Measurements from ENCODE around the gene H2BK1.

H2BK1 gene

GRCh38 chr7:151246102-151246850 is 36.0 kb upstream of the H2BK1 start:
- Histone ChIP-seq H3K27ac (no peak overlapping the region), H3K9me3 (ENCODE audit: control insufficient read depth, low read length) (no peaks in the 10 kb centered on the region), H3K36me3 (ENCODE audit: control insufficient read depth, insufficient read depth, low read length) (no peaks in the 10 kb centered on the region), H3K9ac (no peak overlapping the region), H3K4me3 (ENCODE audit: low read depth, low read length) (no peak overlapping the region), H3K27me3 (ENCODE audit: control insufficient read depth, insufficient read depth, low read length) (no peaks in the 10 kb centered on the region), H2AFZ (no peak overlapping the region), H3K4me1 (peaks cover 31% of the 10 kb centered on the region), H3K4me2 (ENCODE audit: low read length) (no peak overlapping the region), H3K79me2 (no peaks in the 10 kb centered on the region)
- TF ChIP-seq, protein P1, sequence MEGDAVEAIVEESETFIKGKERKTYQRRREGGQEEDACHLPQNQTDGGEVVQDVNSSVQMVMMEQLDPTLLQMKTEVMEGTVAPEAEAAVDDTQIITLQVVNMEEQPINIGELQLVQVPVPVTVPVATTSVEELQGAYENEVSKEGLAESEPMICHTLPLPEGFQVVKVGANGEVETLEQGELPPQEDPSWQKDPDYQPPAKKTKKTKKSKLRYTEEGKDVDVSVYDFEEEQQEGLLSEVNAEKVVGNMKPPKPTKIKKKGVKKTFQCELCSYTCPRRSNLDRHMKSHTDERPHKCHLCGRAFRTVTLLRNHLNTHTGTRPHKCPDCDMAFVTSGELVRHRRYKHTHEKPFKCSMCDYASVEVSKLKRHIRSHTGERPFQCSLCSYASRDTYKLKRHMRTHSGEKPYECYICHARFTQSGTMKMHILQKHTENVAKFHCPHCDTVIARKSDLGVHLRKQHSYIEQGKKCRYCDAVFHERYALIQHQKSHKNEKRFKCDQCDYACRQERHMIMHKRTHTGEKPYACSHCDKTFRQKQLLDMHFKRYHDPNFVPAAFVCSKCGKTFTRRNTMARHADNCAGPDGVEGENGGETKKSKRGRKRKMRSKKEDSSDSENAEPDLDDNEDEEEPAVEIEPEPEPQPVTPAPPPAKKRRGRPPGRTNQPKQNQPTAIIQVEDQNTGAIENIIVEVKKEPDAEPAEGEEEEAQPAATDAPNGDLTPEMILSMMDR (IDR thresholded peaks at IDR 0.05), result no peak

- no peaks in the 10 kb centered on the region for H3K36me3 ChIP-seq (ENCODE audit: control insufficient read depth, insufficient read depth, low read length)
- H3K4me2 ChIP-seq (ENCODE audit: low read length), result no peak overlapping the region
- H3K4me3 ChIP-seq (ENCODE audit: low read depth, low read length), result no peak overlapping the region
- no peak overlapping the region for H3K9ac ChIP-seq
- no peaks in the 10 kb centered on the region for H3K79me2 ChIP-seq
- no peak overlapping the region for H2AFZ ChIP-seq
- TF ChIP-seq, protein P1 (IDR thresholded peaks at IDR 0.05), result peak; percentile 35
- peaks cover 25% of the 10 kb centered on the region for H3K4me1 ChIP-seq
- no peak overlapping the region for H3K27ac ChIP-seq
- no peaks in the 10 kb centered on the region for H3K27me3 ChIP-seq (ENCODE audit: control insufficient read depth, insufficient read depth, low read length)
- no peaks in the 10 kb centered on the region for H3K9me3 ChIP-seq (ENCODE audit: control insufficient read depth, low read length)
These were observed 35.2 kb upstream of the H2BK1 start for GRCh38 chr7:151245360-151246101.

GRCh38 chr7:151244841-151245346 is 34.6 kb upstream of the H2BK1 start:
- H3K27me3 ChIP-seq (ENCODE audit: control insufficient read depth, insufficient read depth, low read length), result no peaks in the 10 kb centered on the region
- no peaks in the 10 kb centered on the region for H3K79me2 ChIP-seq
- H3K27ac ChIP-seq, result no peak overlapping the region
- H3K9ac ChIP-seq, result no peak overlapping the region
- no peaks in the 10 kb centered on the region for H3K9me3 ChIP-seq (ENCODE audit: control insufficient read depth, low read length)
- H3K4me2 ChIP-seq (ENCODE audit: low read length), result no peak overlapping the region
- TF ChIP-seq, protein P1 (IDR thresholded peaks at IDR 0.05), result no peak
- no peak overlapping the region for H2AFZ ChIP-seq
- no peak overlapping the region for H3K4me3 ChIP-seq (ENCODE audit: low read depth, low read length)
- no peaks in the 10 kb centered on the region for H3K36me3 ChIP-seq (ENCODE audit: control insufficient read depth, insufficient read depth, low read length)
- peaks cover 20% of the 10 kb centered on the region for H3K4me1 ChIP-seq

DNA sequence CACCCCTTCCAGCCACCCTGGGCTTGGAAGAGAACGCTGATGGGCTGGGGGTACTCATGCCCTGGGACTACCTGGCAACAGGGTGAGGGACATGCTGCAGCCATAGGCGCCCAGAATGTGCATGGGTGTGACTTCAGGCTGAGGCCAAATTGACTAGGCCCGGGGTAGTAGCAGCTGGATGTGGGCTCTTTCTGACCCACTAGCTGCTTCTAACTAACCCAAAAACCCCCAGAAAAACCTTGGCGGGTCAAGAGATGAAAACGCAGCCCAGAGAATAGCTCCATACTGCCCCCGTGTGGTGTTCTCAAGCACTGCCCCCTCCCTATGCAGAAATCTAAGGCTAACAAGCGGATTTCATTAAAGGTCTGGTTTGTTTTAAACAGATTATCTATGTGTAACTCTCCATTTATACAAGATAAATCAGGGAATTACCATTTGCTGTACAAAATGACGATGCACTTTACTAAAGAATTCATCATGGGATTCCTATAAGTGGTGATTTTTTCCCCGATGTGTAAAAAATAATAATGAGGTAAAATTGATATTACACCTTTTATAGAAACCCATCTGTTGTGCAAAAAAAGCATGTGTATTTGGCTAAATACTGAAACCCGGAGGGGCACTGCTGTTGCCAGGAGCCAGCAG is 34.0 kb upstream of the H2BK1 start:
- Histone ChIP-seq H3K79me2 (no peaks in the 10 kb centered on the region), H3K36me3 (ENCODE audit: control insufficient read depth, insufficient read depth, low read length) (no peaks in the 10 kb centered on the region), H3K4me2 (ENCODE audit: low read length) (no peak overlapping the region), H2AFZ (no peak overlapping the region), H3K27me3 (ENCODE audit: control insufficient read depth, insufficient read depth, low read length) (no peaks in the 10 kb centered on the region), H3K4me3 (ENCODE audit: low read depth, low read length) (no peak overlapping the region), H3K9ac (no peak overlapping the region), H3K27ac (no peak overlapping the region), H3K4me1 (peaks cover 14% of the 10 kb centered on the region), H3K9me3 (ENCODE audit: control insufficient read depth, low read length) (no peaks in the 10 kb centered on the region)
- TF ChIP-seq, protein P1 (IDR thresholded peaks at IDR 0.05), result peak; percentile 83

Measured in parathyroid adenoma (tissue), 2 donors.